BLaER1 (cell line): ENCODE measurements around the gene JAKMIP1.

ENCODE experiments used
- H3K27ac ChIP-seq: shearing (Covaris generic); formaldehyde crosslinking; 2 replicates; pipeline ENCODE4 v1.8.1; 2022
- H3K27me3 ChIP-seq: shearing (Covaris generic); formaldehyde crosslinking; 2 replicates; pipeline ENCODE4 v1.8.1; 2022
- H3K36me3 ChIP-seq: shearing (Covaris generic); formaldehyde crosslinking; 2 replicates; pipeline ENCODE4 v1.8.1; 2022
- H3K4me1 ChIP-seq: shearing (Covaris generic); formaldehyde crosslinking; 2 replicates; pipeline ENCODE4 v1.8.1; 2022
- H3K4me2 ChIP-seq: shearing (Covaris generic); formaldehyde crosslinking; 2 replicates; pipeline ENCODE4 v1.8.1; 2022
- H3K4me3 ChIP-seq: shearing (Covaris generic); formaldehyde crosslinking; 2 replicates; pipeline ENCODE4 v1.8.1; 2022
- H3K9ac ChIP-seq: shearing (Covaris generic); formaldehyde crosslinking; 2 replicates; pipeline ENCODE4 v1.8.1; 2022
- H3K9me3 ChIP-seq: shearing (Covaris generic); formaldehyde crosslinking; 2 replicates; pipeline ENCODE4 v1.8.1; 2022
- H4K20me1 ChIP-seq: shearing (Covaris generic); formaldehyde crosslinking; 2 replicates; pipeline ENCODE4 v1.8.1; 2022
- Cebpa-rat ChIP-seq: shearing (Covaris generic); IDR thresholded peaks from 2 replicates; pipeline ENCODE4 v1.8.1; 2022

JAKMIP1 gene

GRCh38 chr4:6023731-6024130 lies 176.6 kb downstream of the JAKMIP1 start:
- Histone ChIP-seq H3K4me1 (no peaks in the 10 kb centered on the region), H3K27ac (no peak overlapping the region), H3K9ac (no peak overlapping the region), H3K36me3 (no peaks in the 10 kb centered on the region), H3K9me3 (no peaks in the 10 kb centered on the region), H3K4me3 (no peak overlapping the region), H4K20me1 (no peaks in the 10 kb centered on the region), H3K4me2 (no peak overlapping the region), H3K27me3 (no peaks in the 10 kb centered on the region)
- no peak for TF ChIP-seq Cebpa-rat

- Histone ChIP-seq H3K9me3 (no peaks in the 10 kb centered on the region), H3K27me3 (no peaks in the 10 kb centered on the region), H4K20me1 (no peaks in the 10 kb centered on the region), H3K36me3 (no peaks in the 10 kb centered on the region), H3K27ac (no peak overlapping the region), H3K4me2 (no peak overlapping the region), H3K4me1 (no peaks in the 10 kb centered on the region), H3K9ac (no peak overlapping the region), H3K4me3 (no peak overlapping the region)
- no peak for TF ChIP-seq Cebpa-rat
These were observed 177.6 kb downstream of the JAKMIP1 start for GRCh38 chr4:6022607-6023288.

- no peak overlapping the region for H3K27ac ChIP-seq
- no peaks in the 10 kb centered on the region for H3K4me1 ChIP-seq
- no peak overlapping the region for H3K4me3 ChIP-seq
- H3K4me2 ChIP-seq, result no peak overlapping the region
- TF ChIP-seq Cebpa-rat, result no peak
- H3K27me3 ChIP-seq, result no peaks in the 10 kb centered on the region
- H4K20me1 ChIP-seq, result no peaks in the 10 kb centered on the region
- H3K36me3 ChIP-seq, result no peaks in the 10 kb centered on the region
- no peak overlapping the region for H3K9ac ChIP-seq
- H3K9me3 ChIP-seq, result no peaks in the 10 kb centered on the region
These were observed 178.3 kb downstream of the JAKMIP1 start for GRCh38 chr4:6021831-6022606.

GRCh38 chr4:6020613-6021012 lies 179.7 kb downstream of the JAKMIP1 start:
- H3K27ac ChIP-seq, result no peak overlapping the region
- no peak overlapping the region for H3K4me3 ChIP-seq
- TF ChIP-seq Cebpa-rat, result no peak
- no peaks in the 10 kb centered on the region for H3K9me3 ChIP-seq
- H3K4me2 ChIP-seq, result no peak overlapping the region
- no peaks in the 10 kb centered on the region for H4K20me1 ChIP-seq
- H3K27me3 ChIP-seq, result no peaks in the 10 kb centered on the region
- no peak overlapping the region for H3K9ac ChIP-seq
- no peaks in the 10 kb centered on the region for H3K36me3 ChIP-seq
- no peaks in the 10 kb centered on the region for H3K4me1 ChIP-seq

- Histone ChIP-seq H3K27ac (no peak overlapping the region), H3K9me3 (no peaks in the 10 kb centered on the region), H3K9ac (no peak overlapping the region), H3K4me2 (no peak overlapping the region), H3K27me3 (no peaks in the 10 kb centered on the region), H3K4me3 (no peak overlapping the region), H3K4me1 (no peaks in the 10 kb centered on the region), H3K36me3 (no peaks in the 10 kb centered on the region), H4K20me1 (no peaks in the 10 kb centered on the region)
- TF ChIP-seq Cebpa-rat, result no peak
These were observed 180.8 kb downstream of the JAKMIP1 start for GRCh38 chr4:6019316-6020263.

- no peak within 1 kb of the TSS for H3K27ac ChIP-seq
- H3K4me3 ChIP-seq, result no peak within 1 kb of the TSS
- TF ChIP-seq Cebpa-rat, result no peak
- H4K20me1 ChIP-seq, result no peaks in the 10 kb centered on the region
- H3K9ac ChIP-seq, result no peak within 1 kb of the TSS
- no peak within 1 kb of the TSS for H3K4me2 ChIP-seq
- H3K4me1 ChIP-seq, result no peaks in the 10 kb centered on the region
- H3K27me3 ChIP-seq, result no peaks in the 10 kb centered on the region
- no peaks in the 10 kb centered on the region for H3K36me3 ChIP-seq
- H3K9me3 ChIP-seq, result no peaks in the 10 kb centered on the region
These were observed 182.0 kb downstream of the JAKMIP1 start, which contains the start of gene C4orf50 for GRCh38 chr4:6018331-6018730. TSS of gene C4orf50 (minus strand) at chr4:6018431.

- Histone ChIP-seq H3K36me3 (no peaks in the 10 kb centered on the region), H3K9me3 (no peaks in the 10 kb centered on the region), H3K9ac (no peak overlapping the region), H4K20me1 (no peaks in the 10 kb centered on the region), H3K27ac (no peak overlapping the region), H3K27me3 (no peaks in the 10 kb centered on the region), H3K4me3 (no peak overlapping the region), H3K4me2 (no peak overlapping the region), H3K4me1 (no peaks in the 10 kb centered on the region)
- TF ChIP-seq Cebpa-rat, result no peak
These were observed 182.5 kb downstream of the JAKMIP1 start for GRCh38 chr4:6017800-6018199.

GRCh38 chr4:6017030-6017429 lies 183.3 kb downstream of the JAKMIP1 start:
- no peak overlapping the region for H3K9ac ChIP-seq

GRCh38 chr4:6013564-6013963 lies 186.8 kb downstream of the JAKMIP1 start:
- peaks cover 33% of the 10 kb centered on the region for H3K4me1 ChIP-seq
- H4K20me1 ChIP-seq, result no peaks in the 10 kb centered on the region
- H3K27me3 ChIP-seq, result peaks cover 15% of the 10 kb centered on the region
- TF ChIP-seq Cebpa-rat, result no peak
- no peaks in the 10 kb centered on the region for H3K9me3 ChIP-seq
- H3K4me2 ChIP-seq, result no peak overlapping the region
- no peak overlapping the region for H3K27ac ChIP-seq
- H3K36me3 ChIP-seq, result no peaks in the 10 kb centered on the region
- H3K9ac ChIP-seq, result no peak overlapping the region
- no peak overlapping the region for H3K4me3 ChIP-seq

More at GRCh38 chr4:6017030-6017429, 183.3 kb downstream of the JAKMIP1 start:
- Histone ChIP-seq H3K36me3 (no peaks in the 10 kb centered on the region), H3K4me1 (peaks cover 2% of the 10 kb centered on the region; the same call in 1 of the 2 replicates), H3K4me2 (no peak overlapping the region), H4K20me1 (no peaks in the 10 kb centered on the region), H3K27ac (no peak overlapping the region), H3K27me3 (no peaks in the 10 kb centered on the region), H3K4me3 (no peak overlapping the region), H3K9me3 (no peaks in the 10 kb centered on the region)
- TF ChIP-seq Cebpa-rat, result no peak
